ENCODE measurements around the gene YEATS4. TPM values are rescaled to one million over a fixed set of nuclear protein-coding genes. Genes with fewer than 3 reads are reported as not detected.
"Not testable (repeated sequence)": the region's sequence is repeated elsewhere in the genome, so short reads cannot be mapped to it uniquely, and the experiment has no call there.

The YEATS4 gene
- 10.8 and 13.9 TPM in 2 replicates for total RNA-seq

- H3K4me3 ChIP-seq (ENCODE audit: low read depth, low read length): peak within 1 kb of the TSS; percentile 88
- TF ChIP-seq CTCF (IDR thresholded peaks at IDR 0.05; ENCODE audit: insufficient read depth, low read depth, low read length): no peak
- DNase-seq (ENCODE audit: low read depth): peak; percentile 88
Observed at GRCh38 chr12:69359531-69360347, at the start of gene YEATS4. Gene YEATS4, plus strand, starts transcription at chr12:69359743. Its CDS starts 230 bp downstream, at chr12:69359973.

- no peak for TF ChIP-seq CTCF (IDR thresholded peaks at IDR 0.05; ENCODE audit: insufficient read depth, low read depth, low read length)
- no peak overlapping the region for H3K4me3 ChIP-seq (ENCODE audit: low read depth, low read length)
- DNase-seq (ENCODE audit: low read depth): no peak
Observed at GRCh38 chr12:69313209-69313608, 46.3 kb upstream of the YEATS4 start.

GRCh38 chr12:69316784-69317183 is 42.8 kb upstream of the YEATS4 start:
- not testable (repeated sequence) for H3K4me3 ChIP-seq (ENCODE audit: low read depth, low read length)

GRCh38 chr12:69317233-69317632 is 42.3 kb upstream of the YEATS4 start:
- DNase-seq (ENCODE audit: low read depth); H3K4me3 ChIP-seq (ENCODE audit: low read depth, low read length): not testable (repeated sequence)

More at GRCh38 chr12:69316784-69317183, 42.8 kb upstream of the YEATS4 start:
- not testable (repeated sequence) for DNase-seq (ENCODE audit: low read depth)

GRCh38 chr12:69318225-69318624 is 41.3 kb upstream of the YEATS4 start:
- no peak overlapping the region for H3K4me3 ChIP-seq (ENCODE audit: low read depth, low read length)
- TF ChIP-seq CTCF (IDR thresholded peaks at IDR 0.05; ENCODE audit: insufficient read depth, low read depth, low read length): no peak
- DNase-seq (ENCODE audit: low read depth): no peak

- no peak for DNase-seq (ENCODE audit: low read depth)
- H3K4me3 ChIP-seq (ENCODE audit: low read depth, low read length): no peak overlapping the region
- TF ChIP-seq CTCF (IDR thresholded peaks at IDR 0.05; ENCODE audit: insufficient read depth, low read depth, low read length): no peak
Observed at GRCh38 chr12:69321351-69321750, 38.2 kb upstream of the YEATS4 start.

- TF ChIP-seq CTCF (IDR thresholded peaks at IDR 0.05; ENCODE audit: insufficient read depth, low read depth, low read length): no peak
- no peak overlapping the region for H3K4me3 ChIP-seq (ENCODE audit: low read depth, low read length)
- no peak for DNase-seq (ENCODE audit: low read depth)
Observed at GRCh38 chr12:69324797-69325466, 34.6 kb upstream of the YEATS4 start.
